ENCODE measurements around the gene GYS1.

GYS1 gene

DNA sequence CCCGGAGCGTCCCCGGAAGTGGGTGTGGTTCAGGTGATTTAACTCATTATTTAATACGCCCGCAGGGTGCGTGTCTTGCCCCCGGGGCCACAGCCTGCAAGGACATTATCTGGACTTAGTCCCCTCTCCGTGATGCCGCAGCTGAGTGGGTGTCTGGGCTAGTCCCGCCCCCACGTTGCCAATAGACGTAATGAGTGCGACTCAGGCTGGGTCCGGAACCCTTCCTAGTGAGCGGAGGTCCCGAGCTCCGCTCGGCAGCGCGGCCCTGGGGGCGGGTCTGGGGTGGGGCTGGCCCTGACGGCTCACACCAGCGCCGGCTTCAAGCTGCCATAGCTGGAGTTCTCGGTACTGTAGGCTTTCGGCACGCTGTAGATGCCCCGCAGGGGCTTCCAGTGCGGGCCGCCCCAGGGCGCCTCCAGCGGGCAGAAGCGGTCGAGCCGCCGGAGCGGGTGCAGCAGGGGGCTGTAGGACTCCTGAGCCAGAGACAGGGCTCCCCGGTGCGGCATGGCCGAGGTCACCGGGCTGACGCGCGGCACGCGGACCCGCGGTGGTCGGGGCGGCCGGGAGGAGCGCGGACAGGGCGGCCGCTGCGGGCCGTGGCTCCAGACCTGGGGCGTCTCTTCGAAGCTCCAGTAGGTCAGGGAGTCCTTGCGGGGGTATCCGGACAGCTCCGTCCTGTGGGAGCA lies 24.7 kb upstream of the GYS1 start:
- no peak for DNase-seq (ENCODE audit: low read depth)

DNA sequence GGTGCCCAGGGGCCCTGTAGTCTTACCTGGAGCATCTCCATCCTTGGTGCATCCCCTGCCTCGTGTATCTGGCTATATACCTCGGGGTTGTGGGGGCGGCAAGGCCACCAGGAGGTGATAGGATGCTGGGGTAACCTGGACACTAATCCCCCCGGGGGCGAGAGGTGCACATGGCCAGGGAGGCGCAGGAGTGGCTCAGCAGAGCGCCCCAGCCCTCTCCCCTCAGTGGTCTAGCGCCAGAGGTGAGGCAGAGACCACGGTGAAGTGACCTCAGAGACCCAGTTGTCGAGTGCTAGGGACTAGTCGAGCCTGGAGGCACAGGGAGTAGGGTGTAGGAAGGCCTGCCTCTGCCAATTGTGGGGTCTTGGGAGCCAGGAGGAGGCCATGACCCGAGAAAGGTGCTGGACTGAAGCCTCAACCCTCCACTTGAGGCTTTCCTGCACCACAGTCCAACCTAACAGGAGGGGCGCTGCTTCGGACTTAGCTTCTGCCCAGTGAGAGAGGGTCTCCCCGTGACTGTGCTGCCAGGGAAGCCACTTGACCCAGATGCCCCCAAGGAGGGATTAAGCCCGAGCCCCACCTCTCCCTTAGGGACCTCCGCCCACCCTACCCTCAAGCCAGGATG lies 24.0 kb upstream of the GYS1 start, which contains the start of gene LHB:
LHB (minus strand) TSS at position 51 of the 625 bp plus-strand sequence; CDS start at position 41, 10 bp downstream.
- DNase-seq (ENCODE audit: low read depth): no peak

DNA sequence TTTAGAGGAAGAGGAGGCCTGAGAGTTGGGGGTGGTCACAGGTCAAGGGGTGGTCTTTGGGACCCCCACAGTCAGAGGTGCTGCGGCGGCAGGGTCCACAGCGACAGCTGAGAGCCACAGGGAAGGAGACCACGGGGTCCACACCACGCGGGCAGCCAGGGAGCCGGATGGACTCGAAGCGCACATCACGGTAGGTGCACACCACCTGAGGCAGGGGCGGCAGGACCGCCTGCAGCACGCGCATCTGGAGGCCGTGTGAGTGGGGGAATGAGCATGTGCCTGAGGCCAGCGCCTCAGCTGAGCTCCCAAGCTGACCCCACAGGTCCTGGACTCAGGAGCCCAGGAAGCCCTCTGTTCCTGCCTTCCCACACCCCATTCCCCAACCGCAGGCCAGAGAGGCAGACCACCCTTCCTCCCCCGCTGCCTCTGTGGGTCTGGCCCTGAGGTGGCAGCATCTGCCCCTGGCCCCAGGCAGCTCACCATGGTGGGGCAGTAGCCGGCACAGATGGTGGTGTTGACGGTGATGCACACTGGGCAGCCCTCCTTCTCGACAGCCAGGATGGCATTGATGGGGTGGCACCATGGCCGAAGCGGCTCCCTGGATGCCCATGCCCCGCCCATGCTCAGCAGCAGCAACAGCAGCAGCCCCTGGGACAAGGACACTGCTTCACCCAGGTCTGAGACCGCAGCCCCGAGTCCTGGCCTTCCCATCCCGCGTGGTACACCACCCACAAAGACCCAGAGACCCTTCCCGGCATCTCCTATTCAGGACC lies 23.1 kb upstream of the GYS1 start:
- no peak for DNase-seq (ENCODE audit: low read depth)

DNA sequence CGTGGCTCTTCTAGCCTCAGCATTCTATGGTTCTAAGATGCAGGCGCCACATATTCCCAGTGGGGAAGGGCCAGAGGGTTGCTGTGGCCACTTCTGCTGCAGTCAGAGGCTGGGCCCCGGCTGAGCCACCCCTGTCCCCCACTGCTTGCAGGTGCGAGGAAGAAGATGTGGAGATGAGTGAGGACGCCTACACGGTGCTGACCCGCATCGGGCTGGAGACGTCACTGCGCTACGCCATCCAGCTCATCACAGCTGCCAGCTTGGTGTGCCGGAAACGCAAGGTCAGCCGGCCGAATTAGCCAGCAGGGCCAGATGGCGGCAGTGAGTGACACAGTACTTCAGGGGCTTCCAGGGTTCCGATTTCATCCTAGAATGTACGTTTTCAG lies 21.8 kb upstream of the GYS1 start:
- no peak for DNase-seq (ENCODE audit: low read depth)

DNA sequence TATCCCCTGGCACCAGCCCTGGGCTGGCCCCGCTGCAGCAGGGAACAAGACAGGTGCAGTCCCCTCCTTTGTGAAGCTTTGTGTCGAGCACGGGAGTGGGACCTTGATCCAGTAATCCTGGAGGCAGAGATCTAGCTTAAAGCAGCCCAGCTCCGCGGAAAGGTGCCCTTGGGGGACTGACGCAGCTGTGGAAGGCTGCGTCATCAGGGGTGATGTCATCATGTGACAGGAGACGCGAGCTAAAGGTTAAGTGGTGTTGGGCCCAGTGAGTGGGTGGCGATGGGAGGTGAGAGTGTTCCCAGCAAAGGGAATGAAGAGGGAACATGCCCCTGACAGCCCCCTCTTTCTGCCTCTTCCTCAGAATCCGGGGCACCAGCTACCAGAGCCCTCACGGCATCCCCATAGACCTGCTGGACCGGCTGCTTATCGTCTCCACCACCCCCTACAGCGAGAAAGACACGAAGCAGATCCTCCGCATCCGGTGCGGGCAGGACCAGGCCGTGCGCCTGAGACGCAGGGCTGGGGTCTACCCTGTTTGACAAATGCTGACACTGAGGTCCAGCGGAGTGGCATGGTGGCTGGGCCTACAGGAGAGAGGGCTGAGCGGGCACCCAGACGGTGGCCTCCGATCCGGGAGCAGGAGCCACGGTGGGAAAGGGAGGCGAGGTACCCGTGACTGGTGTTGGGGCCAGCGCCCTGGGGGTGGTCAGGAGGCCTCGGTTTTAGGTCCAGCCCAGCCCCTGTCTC lies 21.2 kb upstream of the GYS1 start:
- DNase-seq (ENCODE audit: low read depth): no peak

DNA sequence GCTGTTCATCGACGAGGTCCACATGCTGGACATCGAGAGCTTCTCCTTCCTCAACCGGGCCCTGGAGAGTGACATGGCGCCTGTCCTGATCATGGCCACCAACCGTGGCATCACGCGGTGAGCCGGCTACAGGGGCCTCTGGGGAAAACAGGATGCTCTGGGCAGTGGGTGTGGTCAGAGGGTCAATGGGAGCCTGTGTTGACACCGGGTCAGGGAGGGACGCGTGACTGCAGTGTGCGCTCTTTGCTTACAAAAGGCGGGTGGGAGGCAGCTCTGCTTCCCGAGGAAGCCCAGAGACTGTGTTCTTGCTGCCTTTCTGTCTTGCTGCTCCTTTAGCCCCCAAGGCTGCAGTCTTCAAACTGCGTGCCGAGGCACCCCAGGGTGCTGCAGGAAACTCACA lies 18.1 kb upstream of the GYS1 start:
- no peak for DNase-seq (ENCODE audit: low read depth)

DNA sequence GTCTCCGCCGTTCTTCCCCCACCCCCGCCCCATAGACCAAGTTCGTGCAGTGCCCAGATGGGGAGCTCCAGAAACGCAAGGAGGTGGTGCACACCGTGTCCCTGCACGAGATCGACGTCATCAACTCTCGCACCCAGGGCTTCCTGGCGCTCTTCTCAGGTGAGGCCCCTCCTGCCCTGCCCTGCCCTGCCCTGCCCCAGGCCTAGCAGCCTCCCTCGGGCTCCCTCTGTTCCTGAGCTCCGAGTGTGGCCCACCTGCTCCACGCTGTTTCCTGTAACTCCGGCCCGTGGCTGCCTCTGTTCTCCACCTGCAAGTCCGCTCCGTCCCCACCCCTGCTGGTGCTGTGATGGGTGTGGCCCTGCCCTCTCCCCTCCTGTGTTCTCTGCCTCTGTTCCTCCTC lies 17.3 kb upstream of the GYS1 start:
- DNase-seq (ENCODE audit: low read depth): no peak

DNA sequence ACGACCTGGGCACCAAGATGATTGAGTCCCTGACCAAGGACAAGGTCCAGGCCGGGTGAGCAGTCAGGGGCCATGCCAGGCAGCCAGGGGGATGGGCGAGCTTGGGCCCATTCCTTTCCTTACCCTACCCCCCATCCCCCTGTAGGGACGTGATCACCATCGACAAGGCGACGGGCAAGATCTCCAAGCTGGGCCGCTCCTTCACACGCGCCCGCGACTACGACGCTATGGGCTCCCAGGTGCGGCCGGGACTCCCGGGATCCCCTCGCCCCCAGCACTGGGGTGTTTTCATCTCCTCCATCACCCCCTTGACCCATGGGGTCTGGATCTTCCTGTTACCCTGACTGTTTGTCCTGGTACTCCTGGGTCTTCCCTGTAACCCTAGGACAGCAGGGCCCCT lies 16.7 kb upstream of the GYS1 start:
- no peak for DNase-seq (ENCODE audit: low read depth)

DNA sequence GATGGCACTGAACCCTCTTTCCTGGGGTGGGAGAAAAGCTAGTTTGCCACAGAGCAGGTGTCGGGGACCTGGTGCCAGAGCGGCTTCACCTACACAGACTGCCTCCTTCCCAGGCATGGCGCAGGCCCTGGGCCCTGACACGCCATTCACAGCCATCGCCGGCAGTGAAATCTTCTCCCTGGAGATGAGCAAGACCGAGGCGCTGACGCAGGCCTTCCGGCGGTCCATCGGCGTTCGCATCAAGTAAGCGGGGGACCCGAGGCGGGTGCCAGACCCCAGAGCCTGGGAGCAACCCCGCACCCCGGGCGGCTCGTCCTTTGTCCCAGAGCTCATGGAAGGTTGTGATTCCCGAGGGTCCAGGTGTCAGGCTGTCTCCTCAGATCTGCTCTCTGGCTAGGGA lies 13.8 kb upstream of the GYS1 start:
- DNase-seq (ENCODE audit: low read depth): no peak

DNA sequence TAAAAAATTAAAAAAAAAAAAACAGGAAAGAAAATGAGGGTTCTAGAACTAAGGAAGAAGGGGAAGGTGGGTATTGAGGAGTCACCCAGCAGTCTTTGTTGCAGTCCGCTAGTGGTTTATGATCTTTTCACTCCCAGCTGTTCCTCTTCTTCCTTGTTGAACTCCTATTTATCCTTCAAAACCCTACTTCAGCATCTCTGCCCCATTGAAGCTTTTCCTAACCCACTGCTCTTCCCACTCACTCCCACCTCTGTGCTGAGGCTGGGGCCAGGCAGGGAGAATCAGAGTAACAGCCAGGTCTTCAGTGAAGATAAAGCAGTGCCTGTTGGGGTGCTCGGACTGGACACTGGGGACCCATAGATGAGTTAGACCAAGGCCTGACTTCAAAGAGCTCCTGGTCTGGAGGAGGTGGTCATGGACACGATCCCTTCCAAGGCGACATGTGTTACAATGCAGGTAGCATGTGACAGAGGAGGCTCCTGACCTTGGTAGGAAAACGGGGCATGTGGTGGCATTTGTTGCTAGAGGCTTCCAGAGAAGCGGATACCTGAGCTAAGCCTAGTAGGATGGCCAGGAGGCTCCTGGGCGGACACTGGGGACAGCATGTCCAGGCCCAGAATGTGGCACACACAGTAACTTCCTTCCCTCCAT lies 12.0 kb upstream of the GYS1 start:
- no peak for DNase-seq (ENCODE audit: low read depth)

DNA sequence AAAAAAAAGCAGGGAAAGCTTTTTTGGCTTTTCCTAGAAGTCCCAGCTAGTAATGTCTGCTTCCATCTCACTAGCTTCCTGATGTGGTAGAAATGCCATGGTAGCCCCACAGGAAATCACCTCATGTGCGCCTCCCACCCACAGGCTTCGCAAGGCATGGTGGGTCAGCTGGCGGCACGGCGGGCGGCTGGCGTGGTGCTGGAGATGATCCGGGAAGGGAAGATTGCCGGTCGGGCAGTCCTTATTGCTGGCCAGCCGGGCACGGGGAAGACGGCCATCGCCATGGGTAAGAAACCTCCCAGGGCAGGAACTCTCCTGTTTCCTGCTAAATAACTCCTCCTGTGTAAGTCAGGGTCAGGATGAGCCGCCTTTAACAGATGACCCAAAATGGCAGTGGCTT lies 11.0 kb upstream of the GYS1 start:
- DNase-seq (ENCODE audit: low read depth): no peak

DNA sequence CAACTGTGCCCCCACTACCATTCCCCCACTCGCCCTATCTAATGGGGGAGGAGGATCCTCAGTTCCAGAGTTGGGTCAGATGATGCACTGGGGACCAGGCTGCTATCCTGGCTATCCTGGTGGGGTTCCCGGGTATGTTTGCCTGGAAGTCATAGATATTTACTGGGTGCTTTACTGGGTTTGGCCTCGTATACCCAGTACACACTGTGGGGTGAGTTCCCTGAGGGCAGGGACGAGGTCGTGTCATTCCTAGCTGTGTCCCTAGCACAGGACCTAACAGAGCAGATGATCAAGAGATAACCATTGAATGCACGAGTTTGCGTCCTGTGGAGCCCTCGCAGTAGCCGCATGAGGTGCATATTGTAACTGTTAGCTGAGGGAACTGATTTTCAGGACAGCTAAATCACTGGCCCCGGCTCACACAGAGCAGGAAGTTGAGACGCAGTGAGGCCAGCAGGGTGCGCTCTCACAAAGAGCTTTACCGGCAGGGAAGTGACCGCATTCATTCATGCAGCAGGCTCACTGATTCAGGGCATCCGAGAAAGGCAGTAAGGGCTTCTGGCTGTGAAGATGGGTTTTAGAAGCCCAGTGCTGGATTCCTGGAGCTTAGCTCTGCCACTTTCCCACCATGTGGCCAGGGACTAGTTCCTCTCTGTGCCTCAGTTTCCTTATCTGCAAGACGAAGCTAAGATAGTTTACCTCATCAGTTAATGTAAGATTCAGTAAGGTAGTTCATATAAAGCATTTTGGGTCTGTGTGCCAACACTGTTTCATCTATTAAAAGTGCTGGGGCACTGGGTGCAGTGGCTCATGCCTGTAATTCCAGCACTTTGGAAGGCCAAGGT lies 6.6 kb upstream of the GYS1 start:
- DNase-seq (ENCODE audit: low read depth): peak; percentile 36

DNA sequence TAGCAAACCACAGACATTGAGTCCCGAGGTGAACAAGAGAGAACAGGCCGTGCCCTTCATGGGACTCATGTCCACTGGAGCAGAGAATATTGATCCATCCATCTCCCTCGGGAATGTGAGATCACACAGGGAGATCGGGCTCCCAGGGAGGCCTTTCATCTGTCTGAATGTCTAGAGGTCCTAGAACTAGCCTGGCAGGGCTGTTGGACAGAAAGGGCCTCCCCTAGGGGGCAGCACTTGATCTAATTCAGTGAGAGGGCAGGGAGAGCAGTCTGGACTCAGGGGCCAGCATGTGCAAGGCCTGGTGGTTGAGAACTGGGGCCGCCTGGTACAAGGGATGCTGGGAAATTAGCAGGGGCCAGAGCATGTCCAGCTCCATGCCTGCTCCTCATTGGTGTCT lies 4.9 kb upstream of the GYS1 start:
- peak; percentile 31 for DNase-seq (ENCODE audit: low read depth)

DNA sequence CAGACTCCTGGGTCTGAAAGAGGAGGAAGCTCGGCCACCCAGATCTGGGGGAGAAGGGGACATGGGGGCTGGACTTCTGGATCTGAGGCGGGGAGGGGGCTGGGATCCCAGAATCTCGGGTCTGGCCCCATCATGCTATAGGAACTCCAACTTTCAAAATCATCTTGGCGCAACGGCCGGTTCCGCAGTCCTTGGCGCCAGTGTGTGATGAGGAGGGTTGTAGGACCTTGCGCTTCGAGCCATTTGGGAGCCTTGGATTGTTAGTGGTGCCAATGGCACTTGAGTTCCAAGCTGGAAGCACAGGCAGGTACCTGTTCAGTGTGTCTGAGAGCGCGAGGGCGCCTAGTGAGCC lies 902 bp upstream of the GYS1 start:
- no peak for DNase-seq (ENCODE audit: low read depth)

DNA sequence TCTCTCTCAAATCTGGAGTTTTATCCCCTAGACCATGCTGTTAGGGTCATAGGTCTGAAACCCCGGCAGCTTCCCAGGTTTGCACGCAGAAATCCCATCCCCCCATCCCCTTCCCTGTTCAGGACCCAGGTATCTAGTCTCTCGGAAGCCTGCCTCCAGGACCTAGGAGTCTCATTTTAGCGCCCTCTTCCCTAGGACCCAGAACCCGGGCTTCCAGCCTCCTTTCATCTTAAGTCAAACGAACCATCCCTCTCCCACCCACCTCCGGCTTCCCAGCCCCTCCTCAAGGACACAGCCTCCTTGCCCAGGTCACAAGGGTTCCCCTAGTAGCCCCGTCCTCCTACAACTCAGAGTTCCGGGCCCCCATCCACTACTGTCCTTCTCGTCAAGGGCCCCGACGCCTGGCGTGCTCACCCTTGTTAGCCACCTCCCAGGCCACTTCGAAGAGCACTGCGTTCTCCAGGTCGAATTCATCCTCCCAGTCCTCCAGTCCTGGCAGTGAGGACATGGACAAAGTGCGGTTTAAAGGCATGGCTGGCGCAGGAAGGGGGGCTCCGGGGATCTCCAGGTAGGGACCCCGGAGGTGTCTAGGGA lies 431 bp downstream of the GYS1 start:
- DNase-seq (ENCODE audit: low read depth): no peak

DNA sequence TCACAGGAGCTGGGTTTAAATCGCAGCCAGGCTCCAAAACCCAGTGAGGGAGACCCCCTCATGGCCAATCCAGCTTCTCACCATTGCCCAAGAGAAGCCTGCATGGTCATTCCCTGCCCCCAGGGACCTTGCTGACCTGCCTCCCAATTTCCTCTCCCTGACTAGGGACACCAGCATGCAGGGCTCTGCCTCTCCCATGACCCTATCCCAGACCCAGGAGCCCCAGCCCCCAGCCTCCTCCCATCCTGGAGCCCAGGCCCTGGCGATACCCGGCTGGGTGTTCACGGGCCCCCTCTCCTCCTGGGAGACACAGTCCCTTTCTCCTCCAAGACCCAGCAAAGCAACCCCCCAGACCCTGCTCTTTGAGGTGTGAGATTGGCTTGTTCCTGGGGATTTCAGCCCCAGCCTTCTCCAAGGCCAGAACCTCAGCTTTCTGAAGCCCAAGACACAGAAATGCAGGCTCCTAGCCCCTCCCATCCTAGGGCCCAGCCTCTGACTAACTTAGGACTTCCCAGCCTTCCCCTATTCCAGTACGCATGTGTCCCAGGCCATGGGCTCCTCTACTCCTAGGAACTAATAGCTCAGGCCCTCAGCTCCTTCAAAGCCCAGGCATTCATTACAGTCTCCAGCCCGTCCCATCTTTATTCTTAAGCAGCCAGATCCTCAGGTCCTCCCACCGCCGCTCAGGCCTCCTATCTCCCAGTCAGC lies 1.1 kb downstream of the GYS1 start:
- no peak for DNase-seq (ENCODE audit: low read depth)

DNA sequence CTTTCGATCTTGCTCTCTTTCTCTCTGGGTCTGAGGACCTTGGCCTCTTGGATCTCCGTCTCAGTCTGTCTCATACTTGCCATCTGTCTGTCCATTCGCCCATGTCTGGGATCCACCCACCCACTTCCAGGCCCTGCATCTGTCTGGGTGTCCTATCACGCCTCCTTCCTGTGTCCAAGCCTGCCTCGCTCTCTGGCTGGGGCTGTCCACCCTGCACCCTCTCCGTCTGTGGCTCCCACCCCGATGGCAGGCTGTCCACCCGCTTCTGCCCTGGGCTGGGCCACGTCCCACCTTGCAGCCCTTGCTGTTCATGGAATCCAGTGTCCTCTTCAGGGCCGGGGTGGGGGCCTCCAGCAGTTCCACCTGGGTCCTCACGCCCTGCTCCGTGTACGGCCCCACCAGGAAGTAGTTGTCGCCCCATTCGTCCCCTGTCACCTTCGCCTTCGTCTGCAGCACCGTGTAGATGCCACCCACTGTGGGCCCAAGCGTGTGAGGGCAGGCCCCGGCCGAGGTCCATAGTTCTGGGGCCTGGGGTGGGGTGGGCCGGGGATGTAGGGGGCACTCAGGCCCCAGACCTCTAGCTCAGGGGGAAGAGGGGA lies 2.0 kb downstream of the GYS1 start:
- no peak for DNase-seq (ENCODE audit: low read depth)

DNA sequence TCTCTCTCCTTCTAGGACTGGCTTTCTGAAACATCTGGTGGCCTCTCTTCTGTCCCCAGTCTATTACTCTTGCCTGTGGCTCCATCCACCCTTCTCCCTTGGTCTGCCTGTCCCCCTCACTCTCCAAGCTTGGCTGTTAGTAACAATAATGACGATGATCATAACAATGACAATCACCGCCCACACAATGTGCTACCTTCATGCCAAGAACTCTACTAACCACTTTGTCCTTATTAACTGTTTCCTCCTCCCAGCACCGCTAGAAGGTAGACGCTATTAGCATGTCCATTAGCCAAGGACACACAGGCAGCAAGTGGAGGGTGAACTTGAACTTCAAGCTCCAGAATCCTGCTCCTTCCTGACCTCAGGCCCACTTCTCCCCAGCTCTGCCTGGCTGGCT lies 2.7 kb downstream of the GYS1 start:
- no peak for DNase-seq (ENCODE audit: low read depth)

DNA sequence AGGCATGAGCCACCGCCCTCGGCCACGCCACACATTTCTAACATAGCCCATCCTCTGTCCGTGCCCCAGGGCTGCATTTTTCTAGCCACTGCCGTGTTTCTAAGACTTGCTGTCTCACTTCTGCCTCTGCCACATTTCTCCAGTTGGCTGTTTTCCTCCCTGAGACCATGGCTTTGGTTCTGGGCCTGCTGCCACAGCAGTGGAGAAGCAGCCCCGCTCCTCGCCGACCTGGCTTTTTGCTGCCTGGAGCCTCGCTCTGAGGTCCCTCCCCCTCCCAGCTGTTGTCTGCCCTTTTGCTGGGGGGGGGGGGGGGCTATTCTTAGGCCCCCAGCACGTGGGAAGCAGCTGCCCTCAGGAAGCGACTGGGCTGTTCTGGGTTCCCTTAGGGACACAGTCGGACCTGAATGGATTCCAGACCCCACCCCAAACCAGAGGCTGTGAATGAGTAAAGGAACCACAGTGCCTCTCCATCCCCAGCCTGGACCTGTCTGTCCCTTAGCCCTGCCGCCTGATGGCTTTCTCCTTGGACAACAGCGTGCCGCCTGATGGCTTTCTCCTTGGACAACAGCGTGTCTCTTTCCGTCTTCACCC lies 3.3 kb downstream of the GYS1 start:
- no peak for DNase-seq (ENCODE audit: low read depth)
